WTC11 (cell line): Measurements from ENCODE around the gene TIMM50. TPM values are rescaled to one million over a fixed set of nuclear protein-coding genes. Genes with fewer than 3 reads are reported as not detected.

Source experiments
- ATAC-seq: fragments of 200-7000 bp; cut with Tn5 transposase; 2 replicates; pipeline ENCODE4 v1.10.0; 2021; ENCODE audit warnings: mild to moderate bottlenecking, moderate library complexity
- CTCF ChIA-PET: fragments of 300-600 bp; sonication (Branson Sonifier 250); formaldehyde crosslinking; loops from one replicate; lab custom pipeline; 2021; ENCODE audit warnings: antibody characterized with exemption; lab: Charles Lee
- POLR2A ChIA-PET: fragments of 350-600 bp; sonication (Branson Sonifier 250); formaldehyde crosslinking; loops from one replicate; lab custom pipeline; 2021; ENCODE audit warnings: antibody characterized with exemption; lab: Charles Lee
- DNase-seq: peaks from one replicate; pipeline ENCODE4 v3.0.0; 2021; ENCODE audit warnings: low spot score
- H3K27ac Mint-ChIP-seq: 2 replicates; pipeline ENCODE4 v1.8.0; 2021; ENCODE audit warnings: mixed read lengths
- H3K27me3 Mint-ChIP-seq: 2 replicates; pipeline ENCODE4 v1.8.0; 2021; ENCODE audit warnings: low read depth, mild to moderate bottlenecking, moderate library complexity, mixed read lengths
- H3K36me3 Mint-ChIP-seq: 2 replicates; pipeline ENCODE4 v1.8.0; 2021; ENCODE audit warnings: mixed read lengths
- H3K4me1 Mint-ChIP-seq: 2 replicates; pipeline ENCODE4 v1.8.0; 2022; ENCODE audit warnings: mixed read lengths
- H3K4me3 Mint-ChIP-seq: 2 replicates; pipeline ENCODE4 v1.8.0; 2021; ENCODE audit warnings: mild to moderate bottlenecking, moderate library complexity, mixed read lengths
- H3K9me3 Mint-ChIP-seq: 2 replicates; pipeline ENCODE4 v1.8.0; 2021; ENCODE audit warnings: mixed read lengths
- ATF3 ChIP-seq: sonication (generic); formaldehyde crosslinking; conservative IDR thresholded peaks from 2 replicates; pipeline ENCODE4 v1.8.1; 2022; ENCODE audit warnings: mild to moderate bottlenecking, missing genetic modification reagents
- CREM ChIP-seq: sonication (generic); formaldehyde crosslinking; IDR thresholded peaks from 2 replicates; pipeline ENCODE4 v1.8.1; 2022; ENCODE audit warnings: mild to moderate bottlenecking, missing genetic modification reagents, moderate library complexity
- ESRRA ChIP-seq: sonication (generic); formaldehyde crosslinking; IDR thresholded peaks from 2 replicates; pipeline ENCODE4 v1.8.1; 2022; ENCODE audit warnings: mild to moderate bottlenecking, missing genetic modification reagents, borderline replicate concordance
- ETV6 ChIP-seq: sonication (generic); formaldehyde crosslinking; IDR thresholded peaks from 2 replicates; pipeline ENCODE4 v1.8.1; 2022; ENCODE audit warnings: mild to moderate bottlenecking, missing genetic modification reagents
- FOXK1 ChIP-seq: sonication (generic); formaldehyde crosslinking; IDR thresholded peaks from 2 replicates; pipeline ENCODE4 v1.8.0; 2022; ENCODE audit warnings: mild to moderate bottlenecking, moderate library complexity, missing genetic modification reagents
- IRF2 ChIP-seq: sonication (generic); formaldehyde crosslinking; IDR thresholded peaks from 2 replicates; pipeline ENCODE4 v1.8.0; 2022; ENCODE audit warnings: low read depth, missing genetic modification reagents, borderline replicate concordance
- JUN ChIP-seq: sonication (generic); formaldehyde crosslinking; IDR thresholded peaks from 2 replicates; pipeline ENCODE4 v1.8.0; 2023; ENCODE audit warnings: mild to moderate bottlenecking, missing genetic modification reagents
- NFYB ChIP-seq: sonication (generic); formaldehyde crosslinking; conservative IDR thresholded peaks from 2 replicates; pipeline ENCODE4 v1.8.0; 2022; ENCODE audit warnings: low read depth, missing genetic modification reagents
- OVOL2 ChIP-seq: fragments of 250-450 bp; sonication (Bioruptor Pico); IDR thresholded peaks from 2 replicates; pipeline ENCODE4 v1.9.0; 2021; ENCODE audit warnings: mild to moderate bottlenecking, borderline replicate concordance
- RORB ChIP-seq: fragments of 250-450 bp; sonication (Bioruptor Pico); IDR thresholded peaks from 2 replicates; pipeline ENCODE4 v1.9.0; 2021; ENCODE audit warnings: mild to moderate bottlenecking
- SMAD3 ChIP-seq: sonication (generic); formaldehyde crosslinking; IDR thresholded peaks from 2 replicates; pipeline ENCODE4 v1.8.0; 2022; ENCODE audit warnings: missing genetic modification reagents, mild to moderate bottlenecking, borderline replicate concordance
- SOX15 ChIP-seq: fragments of 250-450 bp; sonication (Bioruptor Pico); IDR thresholded peaks from 2 replicates; pipeline ENCODE4 v1.9.0; 2021; ENCODE audit warnings: mild to moderate bottlenecking
- SP1 ChIP-seq: sonication (generic); formaldehyde crosslinking; conservative IDR thresholded peaks from 2 replicates; pipeline ENCODE4 v1.8.1; 2022; ENCODE audit warnings: missing genetic modification reagents
- ZNF121 ChIP-seq: sonication (generic); formaldehyde crosslinking; IDR thresholded peaks from 2 replicates; pipeline ENCODE4 v1.8.0; 2023; ENCODE audit warnings: missing genetic modification reagents
- ZNF219 ChIP-seq: sonication (generic); formaldehyde crosslinking; IDR thresholded peaks from 2 replicates; pipeline ENCODE4 v1.8.0; 2023; ENCODE audit warnings: missing genetic modification reagents, mild to moderate bottlenecking, borderline replicate concordance
- ZNF232 ChIP-seq: sonication (generic); formaldehyde crosslinking; IDR thresholded peaks from 2 replicates; pipeline ENCODE4 v1.8.0; 2022; ENCODE audit warnings: mild to moderate bottlenecking, missing genetic modification reagents
- ZNF317 ChIP-seq: sonication (generic); formaldehyde crosslinking; IDR thresholded peaks from 2 replicates; pipeline ENCODE4 v1.8.1; 2023; ENCODE audit warnings: low read depth, mild to moderate bottlenecking, moderate library complexity, missing genetic modification reagents, borderline replicate concordance
- ZNF512 ChIP-seq: sonication (generic); formaldehyde crosslinking; IDR thresholded peaks from 2 replicates; pipeline ENCODE4 v1.8.1; 2022; ENCODE audit warnings: missing genetic modification reagents, borderline replicate concordance
- total RNA-seq: library from RNA; stranded (reverse); gene quantifications from 3 replicates; pipeline ENCODE4 v1.2.3, GENCODE V29; 2021
- TF ChIP-seq, protein P1 (sequence below): sonication (generic); formaldehyde crosslinking; IDR thresholded peaks from 2 replicates; pipeline ENCODE4 v1.8.0; 2022; ENCODE audit warnings: missing genetic modification reagents
- TF ChIP-seq, protein P2 (sequence below): fragments of 250-450 bp; sonication (Bioruptor Pico); IDR thresholded peaks from 2 replicates; pipeline ENCODE4 v1.9.0; 2021; ENCODE audit warnings: moderate library complexity, mild to moderate bottlenecking, inconsistent platforms, borderline replicate concordance
- TF ChIP-seq, protein P3 (sequence below): sonication (generic); formaldehyde crosslinking; IDR thresholded peaks from 2 replicates; pipeline ENCODE4 v1.8.0; 2023; ENCODE audit warnings: missing genetic modification reagents, mild to moderate bottlenecking, borderline replicate concordance
- TF ChIP-seq, protein P4 (sequence below): fragments of 200-600 bp; IDR thresholded peaks from 2 replicates; pipeline ENCODE4 v1.8.0; 2022; ENCODE audit warnings: antibody characterized with exemption

Gene TIMM50
- total RNA-seq, 1 experiment from 2014 or later = 154 TPM

- no peak for TF ChIP-seq ESRRA (CRISPR knock-in tag)
- TF ChIP-seq NFYB (CRISPR knock-in tag) = no peak
These were observed 51.2 kb downstream of the TIMM50 start (continued) for GRCh38 chr19:39531834-39532232.

DNA sequence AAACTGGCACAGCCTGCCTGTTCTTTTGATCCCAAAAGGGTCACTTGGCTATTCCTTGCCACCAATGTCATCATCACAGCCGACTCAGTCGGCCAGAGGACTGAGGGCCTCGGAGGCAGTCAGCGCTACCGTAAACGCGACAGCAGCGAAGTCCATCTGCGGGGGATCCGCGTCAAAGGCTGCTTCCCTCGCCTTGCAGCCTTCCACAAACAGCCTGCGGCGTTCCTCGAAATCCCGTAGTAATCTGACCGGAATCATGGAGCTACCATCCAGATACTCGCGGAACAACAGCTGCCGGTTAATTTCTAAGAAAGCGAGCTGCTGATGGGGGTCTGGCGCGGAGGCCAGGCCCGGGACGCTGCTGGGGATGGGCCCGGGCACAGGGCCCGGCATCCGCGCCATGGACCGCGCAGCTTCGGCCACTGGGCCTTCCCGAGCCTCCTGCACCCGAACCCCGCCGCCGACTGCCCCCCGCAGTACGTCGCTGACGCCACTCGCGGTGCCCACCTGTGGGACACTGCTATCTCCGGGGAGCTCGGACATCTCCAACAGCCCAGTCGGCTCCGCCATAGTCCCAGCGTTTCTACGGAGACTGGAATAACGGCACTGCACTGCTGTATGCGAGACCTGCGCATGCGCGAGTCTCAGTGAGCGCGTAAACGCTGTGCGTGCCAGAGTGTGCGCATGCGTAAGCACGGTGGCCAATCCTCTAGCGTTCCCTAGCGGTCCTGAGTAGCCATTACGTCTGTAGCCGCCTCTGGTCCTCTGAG is 51.8 kb downstream of the TIMM50 start, which contains the start of gene EID2B:
Gene EID2B, minus strand, starts transcription at position 620 of the 770 bp plus-strand sequence. Its CDS starts 50 bp downstream, at position 570.
- H3K27ac Mint-ChIP-seq = no peak within 1 kb of the TSS
- no peaks in the 10 kb centered on the region for H3K9me3 Mint-ChIP-seq
- peak within 1 kb of the TSS; percentile 91 for H3K4me3 Mint-ChIP-seq
- DNase-seq (peak; percentile 95), ATAC-seq (peak; percentile 94)
- no peaks in the 10 kb centered on the region for H3K36me3 Mint-ChIP-seq
- CTCF ChIA-PET = interaction anchor here (0.6 to 3.5 kb wide), 23 partner anchors 10 to 1833 kb away, joined by 3 to 66 read pairs (median 4); partner anchors contain the start of genes MED29, PAF1, PLEKHG2 and RPS16
- POLR2A ChIA-PET = interaction anchor here (0.9 to 1.1 kb wide), 2 partner anchors 17 to 58 kb away, joined by 3 to 6 read pairs; partner anchors contain the start of gene SELENOV
- peaks cover 10% of the 10 kb centered on the region for H3K27me3 Mint-ChIP-seq
- peaks cover 6% of the 10 kb centered on the region for H3K4me1 Mint-ChIP-seq
- TF ChIP-seq ETV6 (CRISPR knock-in tag) (peak; percentile 67; the same call in 1 of the 2 replicates), ZNF317 (CRISPR knock-in tag) (no peak), SMAD3 (CRISPR knock-in tag) (no peak), RORB (no peak), IRF2 (no peak), SOX15 (CRISPR knock-in tag) (no peak), ZNF219 (CRISPR knock-in tag) (no peak), ZNF232 (CRISPR knock-in tag) (peak; percentile 53; the same call in 1 of the 2 replicates), FOXK1 (peak; percentile 65), OVOL2 (no peak), ESRRA (CRISPR knock-in tag) (no peak), ZNF121 (CRISPR knock-in tag) (no peak), ATF3 (CRISPR knock-in tag) (no peak), SP1 (CRISPR knock-in tag) (no peak), CREM (CRISPR knock-in tag) (no peak; the same call in 1 of the 2 replicates), ZNF512 (no peak), JUN (CRISPR knock-in tag) (no peak)
- TF ChIP-seq, protein P1, sequence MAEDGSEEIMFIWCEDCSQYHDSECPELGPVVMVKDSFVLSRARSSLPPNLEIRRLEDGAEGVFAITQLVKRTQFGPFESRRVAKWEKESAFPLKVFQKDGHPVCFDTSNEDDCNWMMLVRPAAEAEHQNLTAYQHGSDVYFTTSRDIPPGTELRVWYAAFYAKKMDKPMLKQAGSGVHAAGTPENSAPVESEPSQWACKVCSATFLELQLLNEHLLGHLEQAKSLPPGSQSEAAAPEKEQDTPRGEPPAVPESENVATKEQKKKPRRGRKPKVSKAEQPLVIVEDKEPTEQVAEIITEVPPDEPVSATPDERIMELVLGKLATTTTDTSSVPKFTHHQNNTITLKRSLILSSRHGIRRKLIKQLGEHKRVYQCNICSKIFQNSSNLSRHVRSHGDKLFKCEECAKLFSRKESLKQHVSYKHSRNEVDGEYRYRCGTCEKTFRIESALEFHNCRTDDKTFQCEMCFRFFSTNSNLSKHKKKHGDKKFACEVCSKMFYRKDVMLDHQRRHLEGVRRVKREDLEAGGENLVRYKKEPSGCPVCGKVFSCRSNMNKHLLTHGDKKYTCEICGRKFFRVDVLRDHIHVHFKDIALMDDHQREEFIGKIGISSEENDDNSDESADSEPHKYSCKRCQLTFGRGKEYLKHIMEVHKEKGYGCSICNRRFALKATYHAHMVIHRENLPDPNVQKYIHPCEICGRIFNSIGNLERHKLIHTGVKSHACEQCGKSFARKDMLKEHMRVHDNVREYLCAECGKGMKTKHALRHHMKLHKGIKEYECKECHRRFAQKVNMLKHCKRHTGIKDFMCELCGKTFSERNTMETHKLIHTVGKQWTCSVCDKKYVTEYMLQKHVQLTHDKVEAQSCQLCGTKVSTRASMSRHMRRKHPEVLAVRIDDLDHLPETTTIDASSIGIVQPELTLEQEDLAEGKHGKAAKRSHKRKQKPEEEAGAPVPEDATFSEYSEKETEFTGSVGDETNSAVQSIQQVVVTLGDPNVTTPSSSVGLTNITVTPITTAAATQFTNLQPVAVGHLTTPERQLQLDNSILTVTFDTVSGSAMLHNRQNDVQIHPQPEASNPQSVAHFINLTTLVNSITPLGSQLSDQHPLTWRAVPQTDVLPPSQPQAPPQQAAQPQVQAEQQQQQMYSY (CRISPR knock-in tag) = no peak
- TF ChIP-seq, protein P2, sequence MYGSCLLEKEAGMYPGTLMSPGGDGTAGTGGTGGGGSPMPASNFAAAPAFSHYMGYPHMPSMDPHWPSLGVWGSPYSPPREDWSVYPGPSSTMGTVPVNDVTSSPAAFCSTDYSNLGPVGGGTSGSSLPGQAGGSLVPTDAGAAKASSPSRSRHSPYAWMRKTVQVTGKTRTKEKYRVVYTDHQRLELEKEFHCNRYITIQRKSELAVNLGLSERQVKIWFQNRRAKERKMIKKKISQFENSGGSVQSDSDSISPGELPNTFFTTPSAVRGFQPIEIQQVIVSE = no peak
- TF ChIP-seq, protein P3, sequence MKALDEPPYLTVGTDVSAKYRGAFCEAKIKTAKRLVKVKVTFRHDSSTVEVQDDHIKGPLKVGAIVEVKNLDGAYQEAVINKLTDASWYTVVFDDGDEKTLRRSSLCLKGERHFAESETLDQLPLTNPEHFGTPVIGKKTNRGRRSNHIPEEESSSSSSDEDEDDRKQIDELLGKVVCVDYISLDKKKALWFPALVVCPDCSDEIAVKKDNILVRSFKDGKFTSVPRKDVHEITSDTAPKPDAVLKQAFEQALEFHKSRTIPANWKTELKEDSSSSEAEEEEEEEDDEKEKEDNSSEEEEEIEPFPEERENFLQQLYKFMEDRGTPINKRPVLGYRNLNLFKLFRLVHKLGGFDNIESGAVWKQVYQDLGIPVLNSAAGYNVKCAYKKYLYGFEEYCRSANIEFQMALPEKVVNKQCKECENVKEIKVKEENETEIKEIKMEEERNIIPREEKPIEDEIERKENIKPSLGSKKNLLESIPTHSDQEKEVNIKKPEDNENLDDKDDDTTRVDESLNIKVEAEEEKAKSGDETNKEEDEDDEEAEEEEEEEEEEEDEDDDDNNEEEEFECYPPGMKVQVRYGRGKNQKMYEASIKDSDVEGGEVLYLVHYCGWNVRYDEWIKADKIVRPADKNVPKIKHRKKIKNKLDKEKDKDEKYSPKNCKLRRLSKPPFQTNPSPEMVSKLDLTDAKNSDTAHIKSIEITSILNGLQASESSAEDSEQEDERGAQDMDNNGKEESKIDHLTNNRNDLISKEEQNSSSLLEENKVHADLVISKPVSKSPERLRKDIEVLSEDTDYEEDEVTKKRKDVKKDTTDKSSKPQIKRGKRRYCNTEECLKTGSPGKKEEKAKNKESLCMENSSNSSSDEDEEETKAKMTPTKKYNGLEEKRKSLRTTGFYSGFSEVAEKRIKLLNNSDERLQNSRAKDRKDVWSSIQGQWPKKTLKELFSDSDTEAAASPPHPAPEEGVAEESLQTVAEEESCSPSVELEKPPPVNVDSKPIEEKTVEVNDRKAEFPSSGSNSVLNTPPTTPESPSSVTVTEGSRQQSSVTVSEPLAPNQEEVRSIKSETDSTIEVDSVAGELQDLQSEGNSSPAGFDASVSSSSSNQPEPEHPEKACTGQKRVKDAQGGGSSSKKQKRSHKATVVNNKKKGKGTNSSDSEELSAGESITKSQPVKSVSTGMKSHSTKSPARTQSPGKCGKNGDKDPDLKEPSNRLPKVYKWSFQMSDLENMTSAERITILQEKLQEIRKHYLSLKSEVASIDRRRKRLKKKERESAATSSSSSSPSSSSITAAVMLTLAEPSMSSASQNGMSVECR (CRISPR knock-in tag) = no peak
- TF ChIP-seq, protein P4, sequence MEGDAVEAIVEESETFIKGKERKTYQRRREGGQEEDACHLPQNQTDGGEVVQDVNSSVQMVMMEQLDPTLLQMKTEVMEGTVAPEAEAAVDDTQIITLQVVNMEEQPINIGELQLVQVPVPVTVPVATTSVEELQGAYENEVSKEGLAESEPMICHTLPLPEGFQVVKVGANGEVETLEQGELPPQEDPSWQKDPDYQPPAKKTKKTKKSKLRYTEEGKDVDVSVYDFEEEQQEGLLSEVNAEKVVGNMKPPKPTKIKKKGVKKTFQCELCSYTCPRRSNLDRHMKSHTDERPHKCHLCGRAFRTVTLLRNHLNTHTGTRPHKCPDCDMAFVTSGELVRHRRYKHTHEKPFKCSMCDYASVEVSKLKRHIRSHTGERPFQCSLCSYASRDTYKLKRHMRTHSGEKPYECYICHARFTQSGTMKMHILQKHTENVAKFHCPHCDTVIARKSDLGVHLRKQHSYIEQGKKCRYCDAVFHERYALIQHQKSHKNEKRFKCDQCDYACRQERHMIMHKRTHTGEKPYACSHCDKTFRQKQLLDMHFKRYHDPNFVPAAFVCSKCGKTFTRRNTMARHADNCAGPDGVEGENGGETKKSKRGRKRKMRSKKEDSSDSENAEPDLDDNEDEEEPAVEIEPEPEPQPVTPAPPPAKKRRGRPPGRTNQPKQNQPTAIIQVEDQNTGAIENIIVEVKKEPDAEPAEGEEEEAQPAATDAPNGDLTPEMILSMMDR = peak; percentile 95
